HG03175 (cell line): ENCODE measurements around the gene MMP24OS.

Source experiments
- ATAC-seq: cut with Tn5 transposase; IDR thresholded peaks from one replicate; pipeline ENCODE4 v1.9.1; 2021; ENCODE audit warnings: mild to moderate bottlenecking, moderate library complexity; ENCODE audit not compliant: unreplicated experiment

Gene MMP24OS

DNA sequence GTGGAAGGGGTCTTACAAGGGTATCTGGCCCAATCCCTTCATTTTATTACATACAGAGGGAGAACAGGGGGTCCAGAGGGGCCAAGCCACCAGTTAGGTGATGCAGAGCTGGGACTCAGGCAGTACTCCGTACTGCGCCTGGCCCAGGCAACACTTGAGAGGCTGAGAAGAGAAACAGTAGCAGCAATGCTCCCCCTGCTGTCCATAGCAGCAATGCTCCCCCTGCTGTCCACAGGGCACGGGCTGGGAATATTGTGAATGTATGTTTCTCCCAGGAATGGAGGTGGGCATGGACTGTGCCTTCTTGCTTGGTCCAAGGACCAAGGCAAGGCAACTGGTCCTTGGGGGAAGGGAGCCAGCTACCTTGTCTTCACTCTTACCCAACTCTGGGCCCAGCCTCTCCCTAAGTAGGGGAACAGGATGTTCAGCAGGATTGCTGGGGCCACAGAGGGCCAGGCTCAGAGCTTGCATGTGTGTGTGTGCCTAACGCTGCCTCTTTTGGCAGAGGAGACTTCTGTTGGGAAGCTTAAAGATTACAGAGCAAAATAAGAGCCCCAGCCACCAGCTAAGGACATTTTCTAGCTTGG lies 29.1 kb upstream of the MMP24OS start:
- no peak for ATAC-seq

DNA sequence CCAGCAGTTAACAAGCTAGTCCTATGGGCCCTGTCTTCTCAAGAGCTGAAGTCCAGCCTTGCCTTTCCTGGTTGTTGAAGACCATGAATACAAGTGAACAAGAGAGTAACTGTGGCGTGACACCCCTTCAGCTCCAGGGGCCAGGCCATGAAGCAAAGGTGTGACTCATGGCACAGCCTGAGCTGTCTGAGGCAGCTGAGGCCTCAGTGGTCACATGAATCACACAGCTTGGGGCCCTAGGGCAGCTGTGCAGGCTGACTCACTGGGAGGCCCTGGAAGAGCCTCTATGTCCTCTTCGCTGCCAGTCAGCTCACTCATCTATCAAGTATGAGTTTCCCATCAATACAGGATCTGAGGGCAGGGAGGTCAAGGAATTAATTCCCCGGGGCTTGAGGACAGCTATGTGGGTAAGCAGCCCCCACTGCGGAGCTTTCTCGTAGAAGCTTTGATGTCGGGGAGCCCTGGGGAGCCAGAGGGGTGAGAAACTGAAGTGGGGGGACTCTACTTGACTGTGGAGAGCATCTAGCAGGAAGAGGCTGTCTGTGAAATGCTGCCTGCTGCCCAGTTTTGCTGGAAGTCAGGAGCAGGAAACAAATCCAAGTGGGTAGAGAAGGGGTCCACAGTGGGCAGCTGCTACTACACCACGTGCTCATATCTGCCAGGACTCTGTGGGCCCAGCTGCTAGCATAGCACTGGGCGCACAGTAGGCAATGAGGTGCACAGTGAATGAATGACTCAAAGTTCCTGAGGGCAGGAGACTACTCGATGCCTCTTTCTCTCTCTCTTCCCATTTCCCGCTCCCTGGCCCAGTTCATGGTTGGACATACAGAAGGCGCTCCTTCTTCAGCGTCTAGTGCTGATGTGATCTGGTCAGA lies 28.0 kb upstream of the MMP24OS start:
- no peak for ATAC-seq

- no peak for ATAC-seq
These were observed 27.0 kb upstream of the MMP24OS start for GRCh38 chr20:35304956-35305355.

GRCh38 chr20:35303735-35304491 lies 26.0 kb upstream of the MMP24OS start:
- ATAC-seq: no peak

DNA sequence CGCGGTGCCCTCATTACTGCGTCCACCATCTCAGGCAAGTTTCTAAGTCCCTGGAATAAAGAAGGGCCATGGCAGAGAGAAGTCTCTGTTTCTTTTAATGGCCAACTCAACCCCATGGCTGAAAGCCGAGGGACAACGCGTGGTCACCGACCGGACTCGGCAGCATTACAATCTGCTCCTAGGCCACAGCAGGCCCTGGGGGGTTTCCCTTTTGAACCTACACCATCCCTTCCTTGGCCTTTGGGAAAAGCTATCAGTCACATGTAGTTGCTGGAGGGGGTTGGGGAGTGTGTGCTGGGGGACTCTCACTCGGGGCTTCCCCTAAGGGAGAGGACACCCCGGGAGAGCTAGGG lies 25.4 kb upstream of the MMP24OS start:
- no peak for ATAC-seq

- ATAC-seq: no peak
These were observed 24.8 kb upstream of the MMP24OS start for GRCh38 chr20:35302421-35303335.

GRCh38 chr20:35301426-35301825 lies 23.5 kb upstream of the MMP24OS start:
- no peak for ATAC-seq

- no peak for ATAC-seq
These were observed 22.7 kb upstream of the MMP24OS start for GRCh38 chr20:35300469-35301262.

GRCh38 chr20:35299780-35300179 lies 21.9 kb upstream of the MMP24OS start:
- no peak for ATAC-seq

DNA sequence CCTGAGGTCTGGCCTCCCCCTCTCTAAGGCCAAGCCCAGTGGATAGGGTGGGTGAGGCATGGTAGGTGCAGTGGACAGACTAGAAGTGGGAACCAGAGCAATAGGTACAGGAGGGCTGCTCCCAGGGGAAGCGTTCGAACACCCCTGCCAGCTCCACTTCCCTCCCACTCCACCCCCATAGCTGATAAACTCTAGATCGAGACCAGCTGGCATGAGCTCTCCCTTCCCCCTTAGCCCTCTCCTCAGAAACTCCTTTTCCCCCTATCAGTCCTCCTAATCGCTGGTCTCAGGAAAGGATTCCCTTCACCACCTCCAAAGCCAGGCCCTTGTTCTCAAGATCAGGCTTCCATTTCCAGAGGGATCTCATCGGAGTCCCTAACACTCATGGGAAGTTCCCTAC lies 20.3 kb upstream of the MMP24OS start:
- ATAC-seq: no peak

- no peak for ATAC-seq
These were observed 19.8 kb upstream of the MMP24OS start for GRCh38 chr20:35297740-35298139.

DNA sequence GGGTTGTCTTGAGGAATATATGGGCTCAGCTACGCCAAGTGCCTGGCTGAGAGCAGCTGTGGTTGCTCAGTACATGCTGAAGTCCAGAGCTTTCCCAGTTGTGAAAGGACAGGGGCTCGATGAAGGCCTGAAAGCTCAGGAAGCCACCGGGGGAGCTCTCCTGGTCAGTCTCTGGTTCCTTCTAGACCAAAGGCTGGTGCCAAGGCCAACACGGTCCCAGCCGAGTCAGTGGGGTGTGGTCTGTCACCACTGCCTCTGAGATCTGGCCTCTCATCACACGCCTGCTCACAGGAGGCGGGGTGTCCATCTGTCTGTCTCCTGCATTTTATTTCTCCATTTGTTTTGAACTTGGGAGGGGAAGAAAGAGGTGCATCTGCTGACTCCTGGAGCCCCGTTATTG lies 19.2 kb upstream of the MMP24OS start:
- no peak for ATAC-seq

GRCh38 chr20:35296101-35296554 lies 18.2 kb upstream of the MMP24OS start:
- no peak for ATAC-seq

GRCh38 chr20:35295674-35296073 lies 17.8 kb upstream of the MMP24OS start:
- no peak for ATAC-seq

GRCh38 chr20:35295058-35295457 lies 17.1 kb upstream of the MMP24OS start:
- ATAC-seq: no peak

GRCh38 chr20:35294293-35294685 lies 16.4 kb upstream of the MMP24OS start:
- no peak for ATAC-seq

GRCh38 chr20:35293303-35294292 lies 15.7 kb upstream of the MMP24OS start:
- ATAC-seq: no peak

DNA sequence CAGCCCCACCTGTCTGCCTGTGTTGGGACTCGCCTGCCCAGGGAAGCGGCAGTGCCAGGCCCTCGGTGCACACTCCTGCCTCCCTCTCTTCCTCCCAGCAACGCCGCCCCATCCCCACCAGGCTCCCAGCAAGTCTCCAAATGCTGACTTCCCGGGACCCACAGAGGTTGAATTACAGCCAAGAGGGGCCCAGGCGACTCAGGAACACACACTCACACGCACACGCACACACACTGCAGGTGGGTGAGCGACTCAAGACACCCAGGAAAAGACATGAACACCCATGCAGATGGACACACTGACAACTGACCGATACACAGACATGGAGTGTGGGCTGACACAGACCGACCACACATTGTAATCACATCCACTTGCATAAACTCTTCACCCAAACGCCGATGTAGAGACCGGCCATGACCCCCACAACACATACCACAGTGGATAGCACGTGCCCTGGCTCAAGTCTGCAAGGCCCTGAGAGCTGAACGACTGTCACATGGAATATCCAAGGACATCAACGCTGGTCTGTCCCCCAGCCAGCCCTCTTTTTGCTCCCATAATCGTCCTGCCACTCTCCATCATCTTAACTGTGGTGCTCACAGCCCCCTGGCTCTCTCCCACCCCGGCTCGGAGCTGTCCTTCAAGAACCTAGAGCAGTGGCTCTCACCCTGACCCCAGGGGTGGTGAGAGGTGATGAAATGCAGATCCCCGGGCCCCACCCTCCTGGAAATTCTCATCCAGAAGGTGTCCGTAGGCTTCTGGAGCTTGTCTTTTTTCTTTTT lies 14.8 kb upstream of the MMP24OS start:
- no peak for ATAC-seq
